DMS79 (cell line): ENCODE measurements around the gene SLC35G6.

Source experiments
- DNase-seq: peaks from one replicate; lab custom pipeline; 2025; lab: John Stamatoyannopoulos, UW

Gene SLC35G6

GRCh38 chr17:7502171-7502847 lies 21.1 kb downstream of the SLC35G6 start:
- no peak for DNase-seq

DNA sequence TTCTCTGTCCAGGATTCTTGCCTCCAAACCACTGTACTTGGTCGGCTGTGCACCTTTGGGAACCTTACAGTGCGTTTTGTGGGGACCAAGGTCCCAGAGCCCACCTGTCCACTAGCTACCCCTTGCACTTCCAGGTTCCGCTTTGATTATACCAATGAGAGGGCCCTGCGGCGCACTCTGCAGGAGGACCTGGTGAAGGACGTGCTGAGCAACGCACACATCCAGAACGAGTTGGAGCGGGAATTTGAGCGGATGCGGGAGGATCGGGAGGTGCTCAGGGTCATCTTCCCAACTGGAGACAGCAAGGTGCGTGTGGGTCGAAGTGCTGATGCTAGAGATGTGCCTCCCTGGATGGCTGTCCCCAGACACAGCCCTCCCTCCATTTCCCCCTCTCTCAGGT lies 21.7 kb downstream of the SLC35G6 start:
- no peak for DNase-seq

GRCh38 chr17:7503521-7503920 lies 22.3 kb downstream of the SLC35G6 start:
- DNase-seq, result no peak

GRCh38 chr17:7508145-7508544 lies 26.9 kb downstream of the SLC35G6 start:
- DNase-seq, result no peak

DNA sequence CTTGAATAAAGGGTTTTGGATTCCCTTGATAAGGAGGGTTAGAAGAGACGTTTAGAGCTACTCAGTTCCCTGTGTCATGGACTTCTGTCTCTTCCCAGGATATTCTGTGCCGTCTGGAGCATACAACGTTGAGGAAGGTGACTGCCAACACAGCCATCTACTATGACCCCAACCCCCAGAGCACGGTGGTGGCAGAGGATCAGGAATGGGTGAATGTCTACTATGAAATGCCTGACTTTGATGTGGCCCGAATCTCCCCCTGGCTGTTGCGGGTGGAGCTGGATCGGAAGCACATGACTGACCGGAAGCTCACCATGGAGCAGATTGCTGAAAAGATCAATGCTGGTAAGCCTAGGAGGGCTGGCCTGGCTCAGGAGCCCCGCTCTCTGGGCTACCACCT lies 27.6 kb downstream of the SLC35G6 start:
- no peak for DNase-seq

DNA sequence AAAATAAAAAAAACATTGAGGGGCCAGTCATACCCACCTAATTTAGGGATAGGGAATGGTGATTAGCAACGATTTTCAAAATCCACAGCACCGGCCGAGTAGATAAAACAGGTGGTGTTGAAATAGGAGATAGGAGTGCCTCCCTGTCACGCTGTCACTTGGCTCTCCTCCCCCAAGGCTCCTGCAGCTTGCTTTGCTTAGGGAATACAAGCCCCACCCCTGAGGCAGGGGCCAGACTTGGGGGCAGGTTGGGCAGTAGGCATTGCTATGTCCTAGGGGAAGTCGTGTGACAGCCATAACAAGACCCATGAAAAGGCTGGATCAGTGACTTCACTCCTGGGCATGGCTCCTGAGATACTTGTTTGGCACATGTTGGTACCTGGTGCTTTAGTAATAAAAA lies 28.7 kb downstream of the SLC35G6 start:
- DNase-seq, result no peak

GRCh38 chr17:7511108-7511507 lies 29.9 kb downstream of the SLC35G6 start:
- DNase-seq, result no peak

DNA sequence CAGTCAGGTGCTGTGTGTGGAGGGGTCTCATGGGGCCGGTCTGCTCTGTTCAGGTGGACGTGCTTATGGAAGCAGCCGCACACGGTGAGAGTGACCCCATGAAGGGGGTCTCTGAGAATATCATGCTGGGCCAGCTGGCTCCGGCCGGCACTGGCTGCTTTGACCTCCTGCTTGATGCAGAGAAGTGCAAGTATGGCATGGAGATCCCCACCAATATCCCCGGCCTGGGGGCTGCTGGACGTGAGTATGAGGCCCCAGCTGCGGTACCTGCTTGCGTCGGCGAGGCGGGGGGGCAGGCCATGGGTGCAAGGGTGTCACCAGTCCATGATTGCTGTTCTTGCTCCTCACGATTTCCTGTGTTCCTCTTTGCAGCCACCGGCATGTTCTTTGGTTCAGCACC lies 30.9 kb downstream of the SLC35G6 start:
- DNase-seq, result no peak

- DNase-seq, result no peak
Observed at GRCh38 chr17:7512824-7513540, 31.7 kb downstream of the SLC35G6 start.

- DNase-seq, result no peak
Observed at GRCh38 chr17:7513850-7514419, 32.7 kb downstream of the SLC35G6 start.

GRCh38 chr17:7515911-7516610 lies 34.8 kb downstream of the SLC35G6 start:
- DNase-seq, result no peak

GRCh38 chr17:7523033-7523432 lies 41.8 kb downstream of the SLC35G6 start:
- no peak for DNase-seq

- DNase-seq, result no peak
Observed at GRCh38 chr17:7528842-7529241, 47.6 kb downstream of the SLC35G6 start.

GRCh38 chr17:7530023-7530900 lies 49.0 kb downstream of the SLC35G6 start:
- DNase-seq, result no peak
